Measurements from ENCODE around the gene PCBP4.

The PCBP4 gene

GRCh38 chr3:51974277-51974962, 7.2 kb upstream of the PCBP4 start:
- no peak for DNase-seq (ENCODE audit: low read depth in 3 of 3)

GRCh38 chr3:51971350-51971749, 4.1 kb upstream of the PCBP4 start:
- no peak for DNase-seq (ENCODE audit: low read depth in 3 of 3)

GRCh38 chr3:51970606-51971300, 3.5 kb upstream of the PCBP4 start:
- no peak for DNase-seq (ENCODE audit: low read depth in 3 of 3)

GRCh38 chr3:51969841-51970240, 2.6 kb upstream of the PCBP4 start:
- DNase-seq (ENCODE audit: low read depth in 3 of 3), result no peak

- no peak for DNase-seq (ENCODE audit: low read depth in 3 of 3)
Observed at GRCh38 chr3:51968883-51969678, 1.8 kb upstream of the PCBP4 start.

- no peak for DNase-seq (ENCODE audit: low read depth in 3 of 3)
Observed at GRCh38 chr3:51968170-51968775, 1.0 kb upstream of the PCBP4 start.

- no peak for DNase-seq (ENCODE audit: low read depth in 3 of 3)
Observed at GRCh38 chr3:51966922-51967383, 301 bp downstream of the PCBP4 start.

- DNase-seq (ENCODE audit: low read depth in 3 of 3), result no peak
Observed at GRCh38 chr3:51966486-51966885, 768 bp downstream of the PCBP4 start.

- DNase-seq (ENCODE audit: low read depth in 3 of 3), result no peak
Observed at GRCh38 chr3:51966016-51966415, 1.2 kb downstream of the PCBP4 start.

- no peak for DNase-seq (ENCODE audit: low read depth in 3 of 3)
Observed at GRCh38 chr3:51964521-51964920, 2.7 kb downstream of the PCBP4 start.

- DNase-seq (ENCODE audit: low read depth in 3 of 3), result no peak
Observed at GRCh38 chr3:51963951-51964451, 3.3 kb downstream of the PCBP4 start.

GRCh38 chr3:51962854-51963530, 4.3 kb downstream of the PCBP4 start:
- DNase-seq (ENCODE audit: low read depth in 3 of 3), result no peak

GRCh38 chr3:51961602-51962569, 5.4 kb downstream of the PCBP4 start:
- no peak for DNase-seq (ENCODE audit: low read depth in 3 of 3)

- no peak for DNase-seq (ENCODE audit: low read depth in 3 of 3)
Observed at GRCh38 chr3:51961011-51961410, 6.2 kb downstream of the PCBP4 start.

- no peak for DNase-seq (ENCODE audit: low read depth in 3 of 3)
Observed at GRCh38 chr3:51960386-51960785, 6.9 kb downstream of the PCBP4 start.

- no peak for DNase-seq (ENCODE audit: low read depth in 3 of 3)
Observed at GRCh38 chr3:51959651-51960050, 7.6 kb downstream of the PCBP4 start.

GRCh38 chr3:51958603-51959521, 8.4 kb downstream of the PCBP4 start:
- DNase-seq (ENCODE audit: low read depth in 3 of 3), result no peak

GRCh38 chr3:51957520-51958205, 9.6 kb downstream of the PCBP4 start:
- no peak for DNase-seq (ENCODE audit: low read depth in 3 of 3)
